Breast epithelium (tissue), 4 donors: ENCODE data around the gene CFTR. TPM values are rescaled to one million over a fixed set of nuclear protein-coding genes. Genes with fewer than 3 reads are reported as not detected.
"Not testable (repeated sequence)": the region's sequence is repeated elsewhere in the genome, so short reads cannot be mapped to it uniquely, and the experiment has no call there.

ENCODE experiments used
- DNase-seq, 2 donors: peaks; one replicate each; pipeline ENCODE4 v3.0.0-alpha.2; 2019; ENCODE audit warnings: low spot score in 2 of 2
- H3K27ac ChIP-seq, 2 donors: fragments of 200-600 bp; sonication (generic) in 1 of 2; one replicate each; pipeline ENCODE4 v1.5.1; 2016 to 2019; ENCODE audit warnings: mild to moderate bottlenecking in 1 of 2
- H3K27me3 ChIP-seq, 2 donors: fragments of 200-600 bp; sonication (generic) in 1 of 2; one replicate each; pipeline versions ENCODE4 v1.5.1 to v1.6.0; 2017 to 2019; ENCODE audit warnings: control low read depth in 1 of 2, mild to moderate bottlenecking in 1 of 2
- H3K36me3 ChIP-seq: fragments of 200-600 bp; one replicate; pipeline ENCODE4 v1.5.1; 2019
- H3K4me1 ChIP-seq, 2 donors: fragments of 200-600 bp; sonication (generic); one replicate each; pipeline ENCODE4 v1.5.1; 2016 to 2019; ENCODE audit warnings: control low read depth in 1 of 2
- H3K4me3 ChIP-seq, 3 donors: fragments of 200-600 bp; sonication (generic); 1 replicate in 2 of 3; 2 replicates in 1 of 3; pipeline ENCODE4 v1.5.1; 2016 to 2019; ENCODE audit warnings: mild to moderate bottlenecking in 3 of 3, moderate library complexity in 2 of 3
- H3K9me3 ChIP-seq, 2 donors: fragments of 200-600 bp; sonication (generic) in 1 of 2; one replicate each; pipeline ENCODE4 v1.5.1; 2016 to 2019; ENCODE audit warnings: control low read depth in 1 of 2
- CTCF ChIP-seq, 3 donors: fragments of 450-650 bp; IDR thresholded peaks; one replicate each; pipeline ENCODE4 v1.5.1; 2016 to 2017; ENCODE audit warnings: antibody characterized with exemption in 3 of 3, mild to moderate bottlenecking in 3 of 3, moderate library complexity in 3 of 3
- POLR2A ChIP-seq: fragments of 450-650 bp; IDR thresholded peaks from one replicate; pipeline ENCODE4 v1.6.1; 2016; ENCODE audit warnings: antibody characterized with exemption, mild to moderate bottlenecking, moderate library complexity
- POLR2AphosphoS5 ChIP-seq, 3 donors: sonication (generic); formaldehyde crosslinking; IDR thresholded peaks; one replicate each; pipeline ENCODE4 v1.6.1; 2017; ENCODE audit warnings: antibody characterized with exemption in 3 of 3
- intact Hi-C: fragments of 100-400 bp; cut with DNase I; formaldehyde crosslinking; loops from one replicate; pipeline ENCODE4 v1.15.1; 2023; ENCODE audit warnings: low total_unique reads
- total RNA-seq, 3 donors: library from RNA; depleted of rRNA; stranded (reverse); fragments of >200 nt; gene quantifications; one replicate each; pipeline ENCODE4 v1.1.0, GENCODE V29; 2016

Gene CFTR
- total RNA-seq, 3 donors from 2014 or later: 1.3 to 16.4 TPM; not detected in 1

- no peak overlapping the region for H3K27ac ChIP-seq
- no peaks in the 10 kb centered on the region for H3K27me3 ChIP-seq
- TF ChIP-seq POLR2AphosphoS5 (IDR thresholded peaks at IDR 0.05) (no peak), CTCF (IDR thresholded peaks at IDR 0.05) (no peak), POLR2A (no peak)
- no peaks in the 10 kb centered on the region for H3K36me3 ChIP-seq
- H3K9me3 ChIP-seq: no peaks in the 10 kb centered on the region
- H3K4me3 ChIP-seq: no peak overlapping the region
- no peaks in the 10 kb centered on the region for H3K4me1 ChIP-seq
- intact Hi-C loops: no loop called here
- no peak for DNase-seq
Measured at GRCh38 chr7:117448655-117449054, 31.2 kb upstream of the CFTR start.

GRCh38 chr7:117458977-117459583 is 20.7 kb upstream of the CFTR start:
- H3K9me3 ChIP-seq: no peaks in the 10 kb centered on the region
- no peak for TF ChIP-seq POLR2A
- TF ChIP-seq CTCF (IDR thresholded peaks at IDR 0.05): peak; percentile 35 to 64 (median 58)
- TF ChIP-seq POLR2AphosphoS5 (IDR thresholded peaks at IDR 0.05): no peak
- H3K4me3 ChIP-seq: no peak overlapping the region
- intact Hi-C loops: no loop called here
- DNase-seq: no peak
- no peaks in the 10 kb centered on the region for H3K4me1 ChIP-seq
- no peaks in the 10 kb centered on the region for H3K36me3 ChIP-seq
- no peak overlapping the region for H3K27ac ChIP-seq
- no peaks in the 10 kb centered on the region for H3K27me3 ChIP-seq

GRCh38 chr7:117459735-117460134 is 20.1 kb upstream of the CFTR start:
- intact Hi-C loops: no loop called here
- no peaks in the 10 kb centered on the region for H3K36me3 ChIP-seq
- TF ChIP-seq CTCF (IDR thresholded peaks at IDR 0.05) (no peak), POLR2A (no peak), POLR2AphosphoS5 (IDR thresholded peaks at IDR 0.05) (no peak)
- no peaks in the 10 kb centered on the region for H3K4me1 ChIP-seq
- H3K27ac ChIP-seq: no peak overlapping the region
- H3K4me3 ChIP-seq: no peak overlapping the region
- H3K9me3 ChIP-seq: no peaks in the 10 kb centered on the region
- DNase-seq: no peak
- no peaks in the 10 kb centered on the region for H3K27me3 ChIP-seq

GRCh38 chr7:117460815-117461214 is 19.0 kb upstream of the CFTR start:
- H3K9me3 ChIP-seq, DNase-seq, H3K4me1 ChIP-seq, intact Hi-C loops, H3K4me3 ChIP-seq, H3K27ac ChIP-seq, H3K27me3 ChIP-seq, H3K36me3 ChIP-seq: not testable (repeated sequence)

GRCh38 chr7:117468174-117468573 is 11.7 kb upstream of the CFTR start:
- no peak overlapping the region for H3K27ac ChIP-seq
- H3K36me3 ChIP-seq: no peaks in the 10 kb centered on the region
- no peak for TF ChIP-seq CTCF (IDR thresholded peaks at IDR 0.05)
- no peaks in the 10 kb centered on the region for H3K27me3 ChIP-seq
- H3K4me1 ChIP-seq: no peaks in the 10 kb centered on the region
- no peak for DNase-seq
- no peaks in the 10 kb centered on the region for H3K9me3 ChIP-seq
- intact Hi-C loops: no loop called here
- no peak overlapping the region for H3K4me3 ChIP-seq

- Histone ChIP-seq H3K4me1 (no peaks in the 10 kb centered on the region), H3K27me3 (no peaks in the 10 kb centered on the region), H3K27ac (no peak overlapping the region), H3K9me3 (no peaks in the 10 kb centered on the region), H3K4me3 (no peak overlapping the region), H3K36me3 (no peaks in the 10 kb centered on the region)
- intact Hi-C loops: no loop called here
- TF ChIP-seq POLR2A (no peak), POLR2AphosphoS5 (IDR thresholded peaks at IDR 0.05) (no peak), CTCF (IDR thresholded peaks at IDR 0.05) (no peak)
- DNase-seq: no peak
Measured at GRCh38 chr7:117470777-117471176, 9.0 kb upstream of the CFTR start.
